Gastroesophageal sphincter (tissue), 4 donors: ENCODE data around the gene MAN1A1. TPM values are rescaled to one million over a fixed set of nuclear protein-coding genes. Genes with fewer than 3 reads are reported as not detected.

Experiments
- ATAC-seq: fragments of 150-250 bp; one replicate; pipeline ENCODE4 v1.9.1; 2016; ENCODE audit warnings: mild to moderate bottlenecking, moderate library complexity
- H3K27ac ChIP-seq, 4 donors: fragments of 200-600 bp; sonication (generic) in 3 of 4; 1 replicate in 3 of 4; 2 replicates in 1 of 4; pipeline ENCODE4 v1.5.1; 2016 to 2019
- H3K27me3 ChIP-seq: fragments of 200-600 bp; sonication (generic); one replicate; pipeline ENCODE4 v1.5.1; 2019
- H3K36me3 ChIP-seq, 2 donors: fragments of 200-600 bp; sonication (generic); one replicate each; pipeline ENCODE4 v1.5.1; 2019; ENCODE audit warnings: control low read depth in 1 of 2
- H3K4me1 ChIP-seq, 3 donors: fragments of 200-600 bp; sonication (generic); 1 replicate in 2 of 3; 2 replicates in 1 of 3; pipeline ENCODE4 v1.5.1; 2016 to 2019; ENCODE audit warnings: control low read depth in 2 of 3
- H3K4me3 ChIP-seq, 2 donors: fragments of 200-600 bp; sonication (generic); one replicate each; pipeline ENCODE4 v1.5.1; 2019; ENCODE audit warnings: mild to moderate bottlenecking in 1 of 2, moderate library complexity in 1 of 2
- H3K9me3 ChIP-seq, 3 donors: fragments of 200-600 bp; sonication (generic); one replicate each; pipeline ENCODE4 v1.5.1; 2017 to 2019; ENCODE audit warnings: control low read depth in 2 of 3
- EP300 ChIP-seq: sonication (generic); formaldehyde crosslinking; IDR thresholded peaks from one replicate; pipeline ENCODE4 v1.6.1; 2017; ENCODE audit warnings: antibody characterized with exemption, mild to moderate bottlenecking
- POLR2A ChIP-seq, 2 donors: fragments of 450-650 bp; IDR thresholded peaks; one replicate each; pipeline ENCODE4 v1.6.1; 2017; ENCODE audit warnings: antibody characterized with exemption in 2 of 2, mild to moderate bottlenecking in 2 of 2, moderate library complexity in 1 of 2
- POLR2AphosphoS5 ChIP-seq: sonication (generic); formaldehyde crosslinking; IDR thresholded peaks from one replicate; pipeline ENCODE4 v1.6.1; 2017; ENCODE audit warnings: antibody characterized with exemption
- WGBS, 2 donors: methylation state at CpG; one replicate each; pipeline ENCODE4 v1.1.5; 2018; ENCODE audit warnings: low coverage in 1 of 2; 5-methylcytosine and 5-hydroxymethylcytosine counted together
- total RNA-seq, 4 donors: library from RNA; depleted of rRNA; stranded (reverse); fragments of >200 nt; gene quantifications; one replicate each; pipeline ENCODE4 v1.1.0, GENCODE V29; 2016
- TF ChIP-seq, protein P1 (sequence below), 4 experiments: fragments of 200-600 bp in 2 of 4; fragments of 450-650 bp in 2 of 4; sonication (generic) in 1 of 4; IDR thresholded peaks; one replicate each; pipeline ENCODE4 v1.5.1; 2017 to 2019; ENCODE audit warnings: antibody characterized with exemption in 4 of 4, mild to moderate bottlenecking in 2 of 4, moderate library complexity in 2 of 4

Gene MAN1A1
- total RNA-seq, 4 donors from 2014 or later: 73.3 to 177 (median 110) TPM

DNA sequence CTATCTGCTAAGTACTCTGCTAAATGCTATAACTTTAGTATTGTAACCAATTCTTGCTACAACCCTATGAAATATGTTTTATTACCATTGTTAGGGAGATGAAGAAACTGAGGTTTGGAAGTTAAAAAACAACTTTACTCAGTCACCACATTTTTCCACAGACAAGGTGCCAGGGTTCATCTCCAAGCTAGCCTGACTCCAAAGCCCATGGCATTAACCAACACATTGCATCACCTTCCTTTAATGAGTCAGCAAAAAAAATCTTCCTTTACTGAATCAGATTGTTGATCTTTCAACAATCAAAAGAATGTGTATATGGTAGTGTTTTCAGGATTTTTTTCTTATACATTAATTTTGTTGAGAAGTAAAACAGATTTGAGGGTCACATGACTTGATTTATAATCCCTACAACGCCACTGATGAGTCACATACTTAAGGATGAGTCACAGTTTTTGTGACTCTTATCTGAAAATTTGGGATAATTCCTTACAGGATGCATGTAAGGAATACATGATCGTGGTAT, 41.5 kb downstream of the MAN1A1 start:
- no peaks in the 10 kb centered on the region for H3K9me3 ChIP-seq
- H3K4me1 ChIP-seq: peaks cover 0 to 54% (median 0%) of the 10 kb centered on the region in 3 donors
- WGBS, 2 donors: 34 to 53% methylated on average over 2 of the region's 2 CpGs
- TF ChIP-seq, protein P1, sequence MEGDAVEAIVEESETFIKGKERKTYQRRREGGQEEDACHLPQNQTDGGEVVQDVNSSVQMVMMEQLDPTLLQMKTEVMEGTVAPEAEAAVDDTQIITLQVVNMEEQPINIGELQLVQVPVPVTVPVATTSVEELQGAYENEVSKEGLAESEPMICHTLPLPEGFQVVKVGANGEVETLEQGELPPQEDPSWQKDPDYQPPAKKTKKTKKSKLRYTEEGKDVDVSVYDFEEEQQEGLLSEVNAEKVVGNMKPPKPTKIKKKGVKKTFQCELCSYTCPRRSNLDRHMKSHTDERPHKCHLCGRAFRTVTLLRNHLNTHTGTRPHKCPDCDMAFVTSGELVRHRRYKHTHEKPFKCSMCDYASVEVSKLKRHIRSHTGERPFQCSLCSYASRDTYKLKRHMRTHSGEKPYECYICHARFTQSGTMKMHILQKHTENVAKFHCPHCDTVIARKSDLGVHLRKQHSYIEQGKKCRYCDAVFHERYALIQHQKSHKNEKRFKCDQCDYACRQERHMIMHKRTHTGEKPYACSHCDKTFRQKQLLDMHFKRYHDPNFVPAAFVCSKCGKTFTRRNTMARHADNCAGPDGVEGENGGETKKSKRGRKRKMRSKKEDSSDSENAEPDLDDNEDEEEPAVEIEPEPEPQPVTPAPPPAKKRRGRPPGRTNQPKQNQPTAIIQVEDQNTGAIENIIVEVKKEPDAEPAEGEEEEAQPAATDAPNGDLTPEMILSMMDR (IDR thresholded peaks at IDR 0.05): no peak
- TF ChIP-seq POLR2AphosphoS5: no peak
- TF ChIP-seq EP300: no peak
- no peak for TF ChIP-seq POLR2A (IDR thresholded peaks at IDR 0.05)
- no peak overlapping the region for H3K27ac ChIP-seq
- peak; percentile 36 for ATAC-seq
- no peaks in the 10 kb centered on the region for H3K27me3 ChIP-seq
- no peak overlapping the region for H3K4me3 ChIP-seq
- peaks cover 0 to 24% of the 10 kb centered on the region in 2 donors for H3K36me3 ChIP-seq

- WGBS, 2 donors: 50 to 77% methylated on average over 1 of the region's 1 CpG
- Histone ChIP-seq H3K9me3 (no peaks in the 10 kb centered on the region), H3K36me3 (peaks cover 0 to 26% of the 10 kb centered on the region in 2 donors), H3K4me3 (no peak overlapping the region), H3K27ac (no peak overlapping the region), H3K27me3 (no peaks in the 10 kb centered on the region), H3K4me1 (peaks cover 0 to 43% (median 0%) of the 10 kb centered on the region in 3 donors)
- no peak for TF ChIP-seq POLR2A (IDR thresholded peaks at IDR 0.05)
- TF ChIP-seq POLR2AphosphoS5: no peak
- TF ChIP-seq EP300: no peak
- TF ChIP-seq, protein P1 (IDR thresholded peaks at IDR 0.05): no peak
- no peak for ATAC-seq
Measured at GRCh38 chr6:119307056-119307455, 42.5 kb downstream of the MAN1A1 start.

DNA sequence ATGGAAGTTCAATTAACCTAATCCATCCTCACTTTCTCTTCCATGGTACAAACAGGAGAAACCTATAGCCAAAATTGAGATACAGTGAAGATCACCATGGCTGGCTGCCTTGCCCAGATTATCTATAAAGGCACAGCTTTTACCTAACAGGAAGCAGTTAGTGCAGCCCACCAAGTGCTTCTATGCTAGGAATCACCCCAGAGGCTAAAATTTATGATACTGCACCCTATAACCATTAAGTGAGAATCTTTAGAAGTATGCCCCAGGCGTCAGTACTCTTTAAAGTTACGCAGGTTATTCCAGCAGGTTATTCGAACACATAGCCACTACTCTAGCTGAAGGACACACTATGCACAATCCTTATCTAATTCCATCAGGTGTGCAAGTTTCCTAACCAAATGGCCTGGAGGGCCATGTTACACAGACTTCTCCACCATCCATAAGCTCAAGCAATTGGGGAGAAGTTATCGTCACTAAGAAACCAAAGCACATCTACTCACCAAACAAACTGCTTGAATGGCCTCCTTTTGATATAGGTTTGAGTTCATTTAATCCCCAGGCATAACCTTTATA, 43.1 kb downstream of the MAN1A1 start:
- H3K9me3 ChIP-seq: no peaks in the 10 kb centered on the region
- TF ChIP-seq, protein P1 (IDR thresholded peaks at IDR 0.05): no peak
- no peak for TF ChIP-seq POLR2A (IDR thresholded peaks at IDR 0.05)
- no peak for ATAC-seq

DNA sequence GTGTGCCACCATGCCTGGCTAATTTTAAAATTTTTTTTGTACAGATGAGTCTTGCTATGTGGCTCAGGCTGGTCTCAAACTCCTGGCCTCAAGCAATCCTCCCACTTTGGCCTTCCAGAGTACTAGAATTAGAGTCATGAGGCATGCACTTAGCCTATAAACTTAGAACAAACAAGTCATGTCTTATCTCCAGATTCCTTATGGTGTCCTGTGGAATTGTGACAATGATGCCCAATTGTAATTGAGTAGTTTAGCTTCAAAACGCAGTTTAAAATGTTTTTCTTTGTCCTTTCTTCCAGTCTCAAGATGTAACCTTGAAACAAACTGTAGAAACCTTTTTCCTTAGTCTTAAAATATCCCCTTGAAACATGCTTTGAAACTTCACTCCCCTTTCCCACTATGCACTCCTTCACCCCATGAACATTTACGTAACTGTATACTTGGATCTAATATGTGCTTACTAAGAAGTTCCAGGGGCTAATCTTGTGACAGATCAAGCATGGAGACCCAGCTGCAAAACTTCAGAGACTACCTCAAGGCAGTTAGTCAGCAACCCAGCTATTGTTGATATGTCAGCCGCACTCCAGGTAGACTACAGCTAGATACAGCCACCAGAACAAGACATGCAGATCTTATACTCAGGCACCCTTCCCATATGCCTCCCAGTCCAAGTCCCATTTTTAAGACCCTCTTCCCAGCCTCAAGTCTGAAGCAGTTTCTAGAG, 46.2 kb downstream of the MAN1A1 start:
- Histone ChIP-seq H3K27me3 (no peaks in the 10 kb centered on the region), H3K27ac (no peak overlapping the region), H3K4me3 (no peak overlapping the region), H3K4me1 (peaks cover 0 to 14% (median 0%) of the 10 kb centered on the region in 3 donors), H3K36me3 (peaks cover 0 to 47% of the 10 kb centered on the region in 2 donors), H3K9me3 (no peaks in the 10 kb centered on the region)
- no peak for ATAC-seq
- WGBS, 2 donors: 75 to 84% methylated on average over 2 to 3 of the region's 3 CpGs
- TF ChIP-seq, protein P1 (IDR thresholded peaks at IDR 0.05): no peak
- no peak for TF ChIP-seq POLR2AphosphoS5
- TF ChIP-seq POLR2A (IDR thresholded peaks at IDR 0.05): no peak
- no peak for TF ChIP-seq EP300

More for the DNA sequence above, 43.1 kb downstream of the MAN1A1 start:
- H3K4me3 ChIP-seq: no peak overlapping the region
- no peak overlapping the region for H3K27ac ChIP-seq
- peaks cover 0 to 37% (median 0%) of the 10 kb centered on the region in 3 donors for H3K4me1 ChIP-seq
- H3K36me3 ChIP-seq: peaks cover 0 to 30% of the 10 kb centered on the region in 2 donors
- WGBS, 2 donors: 0 to 68% methylated on average over 1 to 4 of the region's 4 CpGs
- H3K27me3 ChIP-seq: no peaks in the 10 kb centered on the region
